K562 (cell line): ENCODE measurements around the gene BMAL2. TPM values are rescaled to one million over a fixed set of nuclear protein-coding genes. Genes with fewer than 3 reads are reported as not detected.

Experiments used
- ATAC-seq: fragments of 200-7000 bp; cut with Tn5 transposase; 3 replicates; pipeline ENCODE4 v1.9.1; 2020; ENCODE audit warnings: moderate library complexity
- BruUV-seq: library from RNA; stranded (reverse); fragments of 400-500 nt; replicated peaks from 2 replicates; lab custom pipeline; 2021; lab: Mats Ljungman, UMichigan
- CTCF ChIA-PET: fragments of 300-600 bp; formaldehyde crosslinking; extraction: SDS; loops from one replicate; lab custom pipeline; 2021; ENCODE audit warnings: low intra/inter-chr PET ratio; lab: Yijun Ruan, JAX
- POLR2A ChIA-PET: fragments of 300-600, 350-650 bp; sonication (Branson Sonifier 250); formaldehyde crosslinking; extraction: SDS; loops from one replicate; lab custom pipeline; 2021; ENCODE audit warnings: antibody characterized with exemption, inconsistent platforms; lab: Yijun Ruan, JAX
- DNase-seq, 4 experiments: peaks; one replicate each; pipeline versions ENCODE4 v3.0.0 to v3.0.0-alpha.2; 2011 to 2018; ENCODE audit warnings: low spot score in 3 of 4, mixed read lengths in 3 of 4; ENCODE audit errors: extremely low read depth in 1 of 4
- FAIRE-seq: peaks from 2 replicates; lab custom pipeline; 2011; peaks lifted over from hg19 to GRCh38; lab: Jason Lieb, UNC
- H2AFZ ChIP-seq: 2 replicates; pipeline ENCODE4 v1.6.0; 2011; ENCODE audit warnings: low read depth, low read length, control low read depth, inconsistent platforms
- H3K27ac ChIP-seq: fragments of 200-600 bp; 3 replicates; pipeline ENCODE4 v1.8.0; 2011; ENCODE audit warnings: low read depth, mild to moderate bottlenecking, control low read depth, inconsistent platforms, low read length, moderate library complexity, mixed read lengths; ENCODE audit errors: extremely low read depth
- H3K27me3 ChIP-seq, 2 experiments: fragments of 300-600 bp in 1 of 2; 2 replicates in 1 of 2; 3 replicates in 1 of 2; pipeline versions ENCODE4 v1.6.0 to v1.8.0; 2011; ENCODE audit warnings: inconsistent platforms in 2 of 2, low read length in 2 of 2, mild to moderate bottlenecking in 1 of 2, mixed read lengths in 1 of 2, moderate library complexity in 1 of 2; ENCODE audit not compliant: control insufficient read depth in 2 of 2, insufficient read depth in 2 of 2
- H3K36me3 ChIP-seq: fragments of 300-600 bp; 3 replicates; pipeline ENCODE4 v1.8.0; 2011; ENCODE audit warnings: mild to moderate bottlenecking, low read length, inconsistent platforms; ENCODE audit not compliant: control insufficient read depth, insufficient read depth
- H3K4me1 ChIP-seq, 2 experiments: fragments of 200-600 bp in 1 of 2; replicated peaks in 1 of 2; 2 replicates in 1 of 2; 3 replicates in 1 of 2; pipeline versions ENCODE4 v1.5.1 to v1.8.0; 2011; ENCODE audit warnings: inconsistent platforms in 2 of 2, low read length in 2 of 2, mild to moderate bottlenecking in 1 of 2, mixed read lengths in 1 of 2, moderate library complexity in 1 of 2; ENCODE audit not compliant: control insufficient read depth in 2 of 2, insufficient read depth in 2 of 2
- H3K4me2 ChIP-seq: 2 replicates; pipeline ENCODE4 v1.6.1; 2011; ENCODE audit warnings: low read length, control low read depth, inconsistent platforms, mixed read lengths; ENCODE audit not compliant: insufficient read depth
- H3K4me3 ChIP-seq: fragments of 200-600 bp; sonication (generic), shearing (Covaris generic); 2 replicates; pipeline ENCODE4 v1.5.1; 2016; ENCODE audit warnings: control low read depth, inconsistent platforms
- H3K79me2 ChIP-seq: fragments of 200-600 bp; 3 replicates; pipeline ENCODE4 v1.8.0; 2011; ENCODE audit warnings: low read length, inconsistent platforms; ENCODE audit not compliant: control insufficient read depth, insufficient read depth
- H3K9ac ChIP-seq, 2 experiments: 2 replicates each; pipeline versions ENCODE4 v1.6.0 to v1.6.1; 2011; ENCODE audit warnings: low read depth in 2 of 2, low read length in 2 of 2, control low read depth in 1 of 2, inconsistent platforms in 1 of 2, mild to moderate bottlenecking in 1 of 2, mixed read lengths in 1 of 2; ENCODE audit not compliant: insufficient read depth in 1 of 2
- H3K9me1 ChIP-seq: one replicate; pipeline ENCODE4 v1.6.0; 2011; ENCODE audit warnings: inconsistent platforms, mild to moderate bottlenecking, low read length, moderate library complexity; ENCODE audit not compliant: control insufficient read depth, insufficient read depth
- H3K9me3 ChIP-seq: replicated peaks from 2 replicates; pipeline ENCODE4 v1.5.1; 2011; ENCODE audit warnings: low read depth, low read length, inconsistent platforms; ENCODE audit not compliant: control insufficient read depth, insufficient read depth
- H4K20me1 ChIP-seq: replicated peaks from 2 replicates; pipeline ENCODE4 v1.6.1; 2011; ENCODE audit warnings: low read length, inconsistent platforms, mixed read lengths; ENCODE audit not compliant: control insufficient read depth, insufficient read depth
- CAMTA2 ChIP-seq: fragments of 250-450 bp; sonication (Bioruptor Pico); conservative IDR thresholded peaks from 2 replicates; pipeline ENCODE4 v1.5.1; 2022
- ETV6 ChIP-seq, 3 experiments: fragments of 150-350 bp in 1 of 3; sonication (generic) in 1 of 3; formaldehyde crosslinking in 1 of 3; IDR thresholded peaks; 2 replicates each; pipeline versions ENCODE4 v1.6.1 to v1.8.0; 2014 to 2022; ENCODE audit warnings: borderline replicate concordance in 2 of 3, low read depth in 2 of 3, antibody characterized with exemption in 1 of 3, low read length in 1 of 3, mild to moderate bottlenecking in 1 of 3, missing genetic modification reagents in 1 of 3
- KAT8 ChIP-seq: fragments of 450-650 bp; IDR thresholded peaks from 2 replicates; pipeline ENCODE4 v1.6.1; 2016; ENCODE audit warnings: low read depth, mild to moderate bottlenecking
- MAZ ChIP-seq, 2 experiments: fragments of 450-650 bp in 1 of 2; sonication (generic) in 1 of 2; formaldehyde crosslinking; IDR thresholded peaks in 1 of 2; conservative IDR thresholded peaks in 1 of 2; 2 replicates each; pipeline versions ENCODE4 v1.4.0 to v1.5.0; 2020; ENCODE audit warnings: mild to moderate bottlenecking in 1 of 2, missing genetic modification reagents in 1 of 2
- SRSF1 ChIP-seq: fragments of 200-400 bp; formaldehyde crosslinking; IDR thresholded peaks from 2 replicates; pipeline ENCODE4 v1.6.1; 2017; ENCODE audit warnings: mild to moderate bottlenecking, low read depth, low read length, moderate library complexity
- ZNF408 ChIP-seq: fragments of 250-450 bp; sonication (Bioruptor Pico); IDR thresholded peaks from 2 replicates; pipeline ENCODE4 v1.4.0; 2020; ENCODE audit warnings: low read depth, mild to moderate bottlenecking, moderate library complexity
- ZNF518B ChIP-seq: fragments of 250-450 bp; sonication (Bioruptor Pico); IDR thresholded peaks from 2 replicates; pipeline ENCODE4 v1.5.0; 2021; ENCODE audit warnings: mild to moderate bottlenecking, moderate library complexity
- ZNF740 ChIP-seq, 3 experiments: fragments of 200-800 bp in 1 of 3; sonication (Bioruptor generic) in 1 of 3; sonication (generic) in 1 of 3; formaldehyde crosslinking in 1 of 3; IDR thresholded peaks; 2 replicates each; pipeline versions ENCODE4 v1.6.1 to v1.8.0; 2016 to 2022; ENCODE audit warnings: mild to moderate bottlenecking in 2 of 3, missing compliant biosample characterization in 2 of 3, missing genetic modification characterization in 2 of 3, missing genetic modification reagents in 1 of 3
- ZSCAN32 ChIP-seq: fragments of 450-650 bp; formaldehyde crosslinking; IDR thresholded peaks from 2 replicates; pipeline ENCODE4 v1.4.0; 2020; ENCODE audit warnings: mild to moderate bottlenecking, moderate library complexity
- WGBS: fragments of 100-300 bp; shearing (Covaris generic); methylation state at CpG from one replicate; pipeline ENCODE4 v1.1.6; 2016; ENCODE audit warnings: low coverage, mixed read lengths; ENCODE audit not compliant: insufficient coverage; ENCODE audit errors: missing lambda C conversion rate; 5-methylcytosine and 5-hydroxymethylcytosine counted together
- in situ Hi-C: fragments of 300-500 bp; cut with MboI; formaldehyde crosslinking; loops from 4 replicates; pipeline ENCODE4 v1.15.0; 2018; ENCODE audit warnings: inconsistent platforms, mixed read lengths
- intact Hi-C: fragments of 100-400 bp; cut with micrococcal nuclease; formaldehyde crosslinking; loops from 2 replicates; pipeline ENCODE4 v1.14.2; 2022
- polyA plus RNA-seq, 8 experiments: library from polyadenylated mRNA; depleted of rRNA in 4 of 8; stranded (reverse) in 5 of 8; unstranded in 3 of 8; fragments of >200 nt; fragmentation: Nextera tagmentation in 2 of 8; fragmentation: Illumina TruSeq in 1 of 8; extraction: Ambion mirVana in 2 of 8; extraction: Trizol in 1 of 8; gene quantifications; 2 replicates each; pipeline versions ENCODE4 v1.2.1 to v1.2.3, GENCODE V29; 2011 to 2014; ENCODE audit warnings: inconsistent platforms in 1 of 8, missing spikeins in 1 of 8
- total RNA-seq, 7 experiments: library from RNA; depleted of rRNA in 6 of 7; stranded (reverse); fragments of >200 nt in 6 of 7; fragmentation: Illumina TruSeq in 2 of 7; extraction: Trizol in 2 of 7; gene quantifications; 2 replicates each; pipeline versions ENCODE4 v1.2.1 to v1.2.3, GENCODE V29; 2011 to 2021; ENCODE audit warnings: low replicate concordance in 1 of 7
- TF ChIP-seq, protein P1 (sequence below): fragments of 250-450 bp; sonication (Bioruptor Pico); IDR thresholded peaks from 2 replicates; pipeline ENCODE4 v1.4.0; 2020; ENCODE audit warnings: mild to moderate bottlenecking, moderate library complexity
- TF ChIP-seq, protein P2 (sequence below): fragments of 450-650 bp; IDR thresholded peaks from 2 replicates; pipeline ENCODE4 v1.6.1; 2018; ENCODE audit warnings: mild to moderate bottlenecking, low read depth; ENCODE audit not compliant: partially characterized antibody

Gene BMAL2
- total and polyA plus RNA-seq, 9 of the 15 experiments (the other 6 are each of a cell fraction or from before 2014, with no cell fraction given): 0.01 to 1.1 (median 0.50) TPM

- Histone ChIP-seq H3K4me1 (no peaks in the 10 kb centered on the region; a peak in 1 of 5 replicates), H3K9me3 (no peaks in the 10 kb centered on the region), H3K27ac (no peak overlapping the region), H3K79me2 (no peaks in the 10 kb centered on the region), H3K4me2 (no peak overlapping the region), H3K9ac (no peak overlapping the region), H3K36me3 (no peaks in the 10 kb centered on the region; the same call in 2 of the 3 replicates), H3K27me3 (no peaks in the 10 kb centered on the region), H3K4me3 (no peak overlapping the region), H4K20me1 (no peaks in the 10 kb centered on the region), H3K9me1 (no peaks in the 10 kb centered on the region), H2AFZ (no peak overlapping the region)
- in situ Hi-C loops: no loop called here
- ChIA-PET POLR2A (no interaction called here), CTCF (interaction anchor here (0.6 kb wide), 1 partner anchor 71 kb away, joined by 3 read pairs; no protein-coding TSS in a partner anchor)
- no TSS peak for BruUV-seq
- intact Hi-C loops: loop anchor here (10.0 kb wide), 2 partner anchors 165 to 455 kb away; no protein-coding TSS in a partner anchor
- no peak for DNase-seq
- ATAC-seq: no peak
- no peak for FAIRE-seq
- WGBS: 100% methylated on average over 1 of the region's 1 CpG
- TF ChIP-seq ETV6 (IDR thresholded peaks at IDR 0.05; ENCODE audit: borderline replicate concordance in 1 of 2, low read depth in 2 of 2, low read length in 1 of 2): no peak
- TF ChIP-seq ETV6 (CRISPR knock-in tag; IDR thresholded peaks at IDR 0.05; ENCODE audit: borderline replicate concordance): no peak
- no peak for TF ChIP-seq ZNF740 (CRISPR knock-in tag; IDR thresholded peaks at IDR 0.05)
- no peak for TF ChIP-seq ZNF740 (tag; IDR thresholded peaks at IDR 0.05)
- no peak for TF ChIP-seq MAZ (CRISPR knock-in tag; conservative IDR thresholded peaks at IDR 0.05 in 1 of 2, IDR thresholded peaks at IDR 0.05 in 1 of 2)
- no peak for TF ChIP-seq CAMTA2 (CRISPR knock-in tag)
- TF ChIP-seq, protein P1, sequence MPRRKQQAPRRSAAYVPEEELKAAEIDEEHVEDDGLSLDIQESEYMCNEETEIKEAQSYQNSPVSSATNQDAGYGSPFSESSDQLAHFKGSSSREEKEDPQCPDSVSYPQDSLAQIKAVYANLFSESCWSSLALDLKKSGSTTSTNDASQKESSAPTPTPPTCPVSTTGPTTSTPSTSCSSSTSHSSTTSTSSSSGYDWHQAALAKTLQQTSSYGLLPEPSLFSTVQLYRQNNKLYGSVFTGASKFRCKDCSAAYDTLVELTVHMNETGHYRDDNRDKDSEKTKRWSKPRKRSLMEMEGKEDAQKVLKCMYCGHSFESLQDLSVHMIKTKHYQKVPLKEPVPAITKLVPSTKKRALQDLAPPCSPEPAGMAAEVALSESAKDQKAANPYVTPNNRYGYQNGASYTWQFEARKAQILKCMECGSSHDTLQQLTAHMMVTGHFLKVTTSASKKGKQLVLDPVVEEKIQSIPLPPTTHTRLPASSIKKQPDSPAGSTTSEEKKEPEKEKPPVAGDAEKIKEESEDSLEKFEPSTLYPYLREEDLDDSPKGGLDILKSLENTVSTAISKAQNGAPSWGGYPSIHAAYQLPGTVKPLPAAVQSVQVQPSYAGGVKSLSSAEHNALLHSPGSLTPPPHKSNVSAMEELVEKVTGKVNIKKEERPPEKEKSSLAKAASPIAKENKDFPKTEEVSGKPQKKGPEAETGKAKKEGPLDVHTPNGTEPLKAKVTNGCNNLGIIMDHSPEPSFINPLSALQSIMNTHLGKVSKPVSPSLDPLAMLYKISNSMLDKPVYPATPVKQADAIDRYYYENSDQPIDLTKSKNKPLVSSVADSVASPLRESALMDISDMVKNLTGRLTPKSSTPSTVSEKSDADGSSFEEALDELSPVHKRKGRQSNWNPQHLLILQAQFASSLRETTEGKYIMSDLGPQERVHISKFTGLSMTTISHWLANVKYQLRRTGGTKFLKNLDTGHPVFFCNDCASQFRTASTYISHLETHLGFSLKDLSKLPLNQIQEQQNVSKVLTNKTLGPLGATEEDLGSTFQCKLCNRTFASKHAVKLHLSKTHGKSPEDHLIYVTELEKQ (CRISPR knock-in tag): no peak
- no peak for TF ChIP-seq ZNF518B
- no peak for TF ChIP-seq ZSCAN32 (CRISPR knock-in tag)
- no peak for TF ChIP-seq KAT8
- TF ChIP-seq SRSF1: no peak
- TF ChIP-seq ZNF408 (CRISPR knock-in tag): no peak
- TF ChIP-seq, protein P2, sequence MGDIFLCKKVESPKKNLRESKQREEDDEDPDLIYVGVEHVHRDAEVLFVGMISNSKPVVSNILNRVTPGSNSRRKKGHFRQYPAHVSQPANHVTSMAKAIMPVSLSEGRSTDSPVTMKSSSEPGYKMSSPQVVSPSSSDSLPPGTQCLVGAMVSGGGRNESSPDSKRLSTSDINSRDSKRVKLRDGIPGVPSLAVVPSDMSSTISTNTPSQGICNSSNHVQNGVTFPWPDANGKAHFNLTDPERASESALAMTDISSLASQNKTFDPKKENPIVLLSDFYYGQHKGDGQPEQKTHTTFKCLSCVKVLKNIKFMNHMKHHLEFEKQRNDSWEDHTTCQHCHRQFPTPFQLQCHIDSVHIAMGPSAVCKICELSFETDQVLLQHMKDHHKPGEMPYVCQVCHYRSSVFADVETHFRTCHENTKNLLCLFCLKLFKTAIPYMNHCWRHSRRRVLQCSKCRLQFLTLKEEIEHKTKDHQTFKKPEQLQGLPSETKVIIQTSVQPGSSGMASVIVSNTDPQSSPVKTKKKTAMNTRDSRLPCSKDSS: no peak
These were observed 22.7 kb upstream of the BMAL2 start for GRCh38 chr12:27309995-27310315.
